T47D (cell line): ENCODE measurements around the gene FAM193A.
"Not testable (repeated sequence)": the region's sequence is repeated elsewhere in the genome, so short reads cannot be mapped to it uniquely, and the experiment has no call there.

Experiments used
- DNase-seq, 2 experiments: peaks; one replicate each; pipeline versions ENCODE4 v3.0.0 to v3.0.0-alpha.2; 2011 to 2012; ENCODE audit warnings: low read depth in 1 of 2, low spot score in 1 of 2
- JUND ChIP-seq: IDR thresholded peaks from 2 replicates; pipeline ENCODE4 v1.6.1; 2012; ENCODE audit warnings: low read depth
- in situ Hi-C: cut with HindIII; loops from 2 replicates; pipeline ENCODE4 v1.10.0; 2016; ENCODE audit warnings: low sequenced_read_pairs, low pct_unique_long_range_greater_than_20kb

The FAM193A gene

DNA sequence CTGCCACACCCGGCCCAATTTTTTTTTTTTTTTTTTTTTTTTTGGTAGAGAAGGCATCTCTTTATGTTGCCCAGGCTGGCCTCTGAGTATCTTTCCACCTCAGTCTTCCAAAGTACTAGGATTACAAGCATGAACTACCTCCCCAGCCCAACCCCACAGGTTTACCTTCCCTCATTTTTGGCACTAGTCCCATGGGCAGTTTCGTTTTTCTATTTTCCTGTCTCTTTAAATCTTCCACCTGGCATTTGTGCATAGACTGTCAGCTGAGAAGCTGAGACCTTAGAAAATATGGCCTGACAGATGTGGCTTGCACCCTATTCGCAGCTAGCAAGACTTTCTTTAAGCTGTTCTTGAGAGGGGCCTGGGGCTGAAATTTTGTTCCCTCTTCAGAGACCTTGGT is 191.8 kb downstream of the FAM193A start:
- no peak for DNase-seq

DNA sequence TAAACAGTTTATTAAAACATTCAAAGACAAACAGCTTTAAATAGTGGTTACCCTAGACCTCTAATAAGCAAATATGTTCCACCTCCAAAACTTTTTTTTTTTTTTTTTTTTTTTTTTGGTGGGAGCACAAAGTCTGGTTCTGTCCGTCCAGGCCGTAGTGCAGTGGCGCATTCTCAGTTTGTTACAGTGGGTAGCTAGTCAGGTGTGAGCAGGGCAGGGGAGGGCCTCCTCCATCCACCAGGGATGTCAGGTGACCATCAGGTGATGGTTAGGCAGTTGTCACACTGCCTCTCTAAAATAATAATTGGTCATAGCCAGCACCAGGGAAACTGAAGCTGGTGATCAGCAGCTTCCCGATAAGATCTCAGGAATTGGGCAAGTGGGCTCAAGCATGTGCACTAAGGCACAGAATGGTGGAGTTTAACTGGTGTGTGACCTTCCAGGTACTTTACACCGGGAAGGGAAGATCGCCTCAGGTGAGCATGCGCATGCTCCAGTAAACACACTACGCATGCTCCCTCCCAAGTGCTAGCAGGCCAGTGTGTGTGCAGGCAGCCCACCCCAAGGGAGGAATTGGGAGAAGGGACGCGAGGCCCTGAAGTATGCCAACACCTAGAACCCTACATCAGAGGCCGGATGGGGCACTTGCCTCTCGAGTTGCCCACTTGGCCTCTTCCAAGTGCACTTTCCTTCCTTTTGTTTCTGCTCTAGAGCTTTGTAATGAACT is 192.5 kb downstream of the FAM193A start:
- TF ChIP-seq JUND: no peak
- no peak for DNase-seq
- in situ Hi-C loops: no loop called here

More for the DNA sequence above, 191.8 kb downstream of the FAM193A start:
- in situ Hi-C loops: no loop called here
- TF ChIP-seq JUND: no peak

DNA sequence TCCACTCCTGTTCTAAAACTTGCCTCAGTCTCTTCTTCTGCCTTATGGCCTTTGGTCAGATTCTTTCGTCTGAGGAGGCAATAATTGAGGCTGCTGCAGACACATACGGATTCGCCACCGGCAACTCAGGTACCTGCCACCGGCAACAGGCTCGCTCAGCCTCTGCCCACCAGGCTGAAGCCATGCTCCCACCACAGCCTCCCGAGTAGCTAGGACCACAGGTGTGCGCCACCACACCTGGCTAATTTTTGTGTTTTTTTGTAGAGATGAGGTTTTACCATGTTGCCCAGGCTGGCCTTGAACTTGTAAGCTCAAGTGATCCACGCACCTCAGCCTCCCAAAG is 193.1 kb downstream of the FAM193A start:
- TF ChIP-seq JUND: no peak
- in situ Hi-C loops: no loop called here
- no peak for DNase-seq

DNA sequence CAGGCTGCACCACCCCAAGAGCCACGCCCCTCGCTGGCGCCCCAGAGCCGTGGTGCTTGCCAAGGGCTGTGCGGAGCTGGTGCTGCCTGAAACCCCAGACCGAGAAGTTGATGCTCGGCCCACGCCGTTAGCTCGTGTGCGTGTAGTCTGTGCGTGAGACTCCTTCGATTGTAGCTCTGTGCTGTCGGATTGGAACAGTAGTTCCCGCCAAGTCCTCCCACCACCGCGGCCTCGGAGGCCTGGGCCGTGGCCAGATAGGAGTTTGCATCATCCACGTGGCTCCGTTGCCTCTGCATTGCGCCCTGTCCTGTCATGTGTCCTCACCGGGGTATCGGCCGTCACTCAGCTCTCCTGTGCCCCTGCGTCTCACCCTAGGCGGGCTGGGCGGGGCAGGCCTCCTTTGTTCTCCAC is 195.5 kb downstream of the FAM193A start:
- DNase-seq: no peak
- TF ChIP-seq JUND: no peak
- in situ Hi-C loops: no loop called here

DNA sequence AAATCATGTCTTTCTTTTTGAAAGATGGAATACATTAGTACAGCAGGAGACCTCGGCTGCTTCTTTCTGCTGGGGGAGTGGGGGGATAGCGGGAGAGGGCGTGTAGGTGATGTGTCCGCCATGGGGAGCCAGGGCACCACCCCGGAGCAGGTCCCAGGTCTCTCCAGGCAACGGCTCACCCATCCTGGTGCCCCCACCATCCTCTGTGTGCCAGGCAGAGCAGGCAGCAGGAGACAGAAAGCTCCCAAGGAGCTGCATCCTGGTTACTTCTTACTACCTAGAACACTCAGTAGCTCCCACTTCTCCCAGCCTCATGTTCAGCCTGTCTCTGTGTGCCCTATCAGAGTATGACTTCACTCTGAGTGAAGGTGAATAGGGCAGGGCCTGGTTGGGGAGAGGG is 196.1 kb downstream of the FAM193A start:
- DNase-seq: no peak
- in situ Hi-C loops: no loop called here
- TF ChIP-seq JUND: no peak

DNA sequence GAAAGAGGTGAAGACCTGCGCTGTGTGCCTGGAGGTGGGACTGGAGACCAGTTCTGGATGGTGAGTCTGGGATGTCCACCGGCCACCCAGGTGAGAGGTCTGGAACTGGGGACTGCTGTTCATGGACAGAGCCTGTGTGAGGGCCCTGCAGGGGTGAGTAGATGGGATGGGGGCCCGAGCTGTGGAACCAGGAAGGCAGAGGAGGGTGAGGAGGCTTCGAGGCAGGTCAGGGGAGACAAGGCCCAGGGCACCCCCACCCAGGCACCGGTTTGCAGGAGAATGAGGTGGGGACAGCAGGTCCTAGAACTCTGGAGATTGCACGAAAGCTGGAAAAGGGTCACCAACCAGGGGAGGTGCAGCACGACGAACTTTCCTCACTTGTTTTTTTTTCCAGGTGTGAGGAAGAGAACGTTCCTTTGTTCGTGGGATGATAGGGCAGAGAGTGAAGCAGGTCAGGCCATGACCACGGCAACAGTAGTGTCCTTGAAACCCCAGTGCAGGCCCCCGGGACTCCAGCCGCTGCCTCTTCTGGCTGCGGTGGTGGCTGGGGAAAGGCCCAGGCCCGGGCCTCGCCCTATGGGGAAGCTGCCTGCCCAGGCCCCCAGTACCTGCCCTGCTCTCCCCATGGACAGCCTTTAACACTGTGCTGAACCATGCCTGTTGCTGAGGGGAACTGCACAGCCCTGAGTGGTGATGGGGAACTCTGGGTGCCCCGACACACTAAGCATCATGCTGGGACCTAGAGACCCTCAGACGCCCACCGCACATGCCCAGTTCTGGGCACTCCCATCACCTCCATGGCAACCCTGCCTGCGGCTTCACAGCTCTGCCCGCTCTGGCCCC is 196.8 kb downstream of the FAM193A start:
- no peak for DNase-seq
- in situ Hi-C loops: no loop called here
- TF ChIP-seq JUND: no peak

DNA sequence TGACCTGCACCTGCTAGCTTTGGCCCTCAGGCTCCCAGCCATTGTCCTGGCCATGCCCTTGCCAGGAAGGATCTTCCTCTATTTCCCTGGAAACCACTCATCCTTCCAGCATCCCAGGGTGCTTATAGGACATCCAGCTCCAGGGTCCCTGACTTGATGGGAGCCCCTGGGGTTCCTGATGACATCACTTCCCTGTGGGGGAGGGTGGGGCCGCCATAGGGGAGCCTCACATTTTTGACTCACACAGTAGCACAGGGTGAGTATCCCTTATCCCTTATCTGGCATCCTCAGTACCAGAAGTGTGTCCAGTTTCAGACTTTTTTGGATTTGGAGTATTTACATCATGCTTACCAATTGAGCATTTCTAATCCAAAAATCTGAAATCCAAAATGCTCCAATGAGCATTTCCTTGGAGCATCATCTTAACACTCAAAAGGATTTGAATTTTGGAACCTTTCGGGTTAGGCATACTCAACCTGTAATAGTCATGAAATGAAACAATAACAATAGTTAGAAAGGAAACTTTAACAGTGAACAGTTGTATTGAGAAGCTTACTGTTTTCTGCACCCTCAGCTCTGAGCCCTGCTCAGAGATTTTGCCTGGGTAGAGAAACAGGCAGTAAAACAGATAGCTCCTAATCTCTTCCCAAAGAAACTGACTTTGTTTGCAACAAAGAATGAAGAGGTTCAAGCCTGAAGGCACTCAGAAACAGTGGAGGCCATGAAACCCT is 197.6 kb downstream of the FAM193A start:
- no peak for DNase-seq
- TF ChIP-seq JUND: no peak
- in situ Hi-C loops: no loop called here

DNA sequence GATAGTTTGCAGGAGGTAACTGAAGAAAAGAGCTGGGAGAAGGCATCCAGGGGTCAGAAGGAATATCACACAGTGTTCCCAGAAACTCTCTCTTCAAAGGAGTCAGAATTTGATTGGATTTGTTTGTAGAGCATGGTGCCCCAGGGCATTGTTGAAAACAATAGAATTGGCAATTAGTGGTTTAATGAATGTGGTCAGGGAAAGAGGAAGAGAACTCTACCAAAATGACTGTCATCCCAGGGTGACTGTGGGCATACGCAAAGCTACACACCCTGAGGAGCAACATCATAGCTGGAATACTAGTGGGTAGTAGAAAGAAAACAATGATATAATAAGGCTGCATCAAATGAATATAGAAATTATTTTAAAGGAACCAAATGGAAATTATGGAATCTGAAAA is 198.2 kb downstream of the FAM193A start:
- in situ Hi-C loops: no loop called here
- no peak for DNase-seq
- no peak for TF ChIP-seq JUND

DNA sequence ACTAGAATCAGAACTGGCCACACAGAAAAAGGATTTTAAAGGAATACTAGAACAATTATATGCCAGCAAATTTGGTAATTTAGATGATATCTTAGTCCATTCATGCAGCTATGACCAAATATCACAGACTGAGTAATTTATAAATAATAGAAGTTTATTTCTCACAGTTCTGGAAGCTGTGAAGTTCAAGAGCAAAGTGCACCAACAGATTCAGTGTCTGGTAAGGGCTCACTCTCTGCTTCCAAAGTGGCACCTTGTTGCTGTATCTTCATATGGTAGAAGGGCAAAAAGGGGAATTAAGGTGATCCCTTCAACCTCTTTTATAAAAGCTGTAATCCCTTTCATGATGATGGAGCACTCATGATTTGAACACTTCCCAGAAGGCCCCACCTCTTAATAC is 199.4 kb downstream of the FAM193A start:
- in situ Hi-C loops: no loop called here
- no peak for DNase-seq
- no peak for TF ChIP-seq JUND

DNA sequence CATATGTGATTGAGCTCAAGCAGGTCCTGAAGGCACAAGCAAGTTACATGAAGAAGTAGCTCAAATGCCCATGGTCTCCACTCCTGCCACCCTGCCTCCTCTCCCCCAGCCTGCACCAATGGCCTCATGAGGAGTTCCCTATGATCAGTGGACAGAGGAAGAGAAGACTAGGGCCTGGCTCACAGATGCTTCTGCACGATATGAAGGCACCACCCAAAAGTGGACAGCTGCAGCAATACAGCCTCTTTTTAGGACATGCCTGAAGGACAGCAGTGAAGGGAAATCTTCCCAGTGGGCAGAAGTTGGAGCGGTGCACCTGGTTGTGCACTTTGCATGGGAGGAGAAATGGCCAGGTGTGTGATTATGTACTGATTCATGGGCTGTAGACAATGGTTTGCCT is 201.8 kb downstream of the FAM193A start:
- DNase-seq, in situ Hi-C loops: not testable (repeated sequence)

DNA sequence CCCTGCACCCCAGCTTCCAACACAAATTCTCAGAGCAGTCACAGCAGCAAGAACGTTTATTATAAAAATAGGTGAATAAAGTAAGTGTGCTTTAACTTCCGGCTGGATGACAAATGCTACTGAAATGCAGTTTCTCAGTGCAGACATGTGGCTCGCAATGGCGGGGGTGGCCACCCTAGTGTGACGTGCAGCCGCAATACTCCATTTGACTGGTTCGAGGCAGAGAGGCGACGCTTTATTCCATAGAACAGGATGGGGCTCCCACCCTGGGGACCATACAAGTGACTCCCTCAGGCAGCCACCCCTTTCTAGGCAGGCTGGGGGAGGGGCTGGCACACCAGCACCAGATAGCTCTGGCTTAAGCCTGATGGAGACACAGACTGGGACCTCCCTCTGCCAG is 205.2 kb downstream of the FAM193A start:
- no peak for TF ChIP-seq JUND
- in situ Hi-C loops: no loop called here
- DNase-seq: no peak

DNA sequence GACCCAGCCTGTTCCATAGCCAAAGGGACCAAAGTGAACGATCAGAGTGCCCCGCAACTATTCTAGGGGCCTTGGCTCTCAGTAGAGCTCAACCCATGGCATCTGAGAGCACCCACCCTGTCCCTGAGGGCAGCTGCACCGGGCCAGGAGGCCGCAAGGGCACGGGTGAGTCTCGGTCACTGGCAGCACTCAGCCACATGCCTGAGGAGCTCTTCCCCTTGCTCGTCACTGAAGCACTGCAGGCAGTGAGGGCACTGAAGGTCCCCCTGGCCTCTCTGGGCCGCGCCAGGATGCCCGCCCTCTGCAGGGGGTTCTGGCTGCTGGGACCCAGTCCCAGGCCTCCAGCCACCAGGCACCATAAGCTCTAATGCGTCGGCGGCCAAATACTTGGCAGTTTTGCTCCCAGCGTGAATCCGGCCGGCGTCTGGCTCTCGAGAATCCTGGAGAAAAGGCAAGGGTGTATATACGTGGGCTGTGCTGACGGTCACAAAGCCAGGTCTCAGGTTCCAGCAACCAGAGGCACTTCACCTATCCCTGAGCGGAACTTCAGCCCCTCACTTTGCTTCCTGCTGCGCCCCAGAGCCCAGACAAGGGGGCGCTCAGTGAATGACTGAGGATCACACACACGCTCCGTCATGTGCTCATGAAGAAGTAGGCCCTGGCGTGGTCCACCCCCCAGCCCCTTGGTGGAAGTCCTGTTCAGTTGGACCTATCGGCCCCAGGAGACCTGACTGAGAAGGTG is 205.8 kb downstream of the FAM193A start:
- in situ Hi-C loops: no loop called here
- TF ChIP-seq JUND: no peak
- DNase-seq: no peak
